Measurements from ENCODE around the gene GPC6. TPM values are rescaled to one million over a fixed set of nuclear protein-coding genes. Genes with fewer than 3 reads are reported as not detected.

The GPC6 gene
- total RNA-seq, 3 donors from 2014 or later (not counting 1 experiment from before 2014, with no cell fraction given): not detected

DNA sequence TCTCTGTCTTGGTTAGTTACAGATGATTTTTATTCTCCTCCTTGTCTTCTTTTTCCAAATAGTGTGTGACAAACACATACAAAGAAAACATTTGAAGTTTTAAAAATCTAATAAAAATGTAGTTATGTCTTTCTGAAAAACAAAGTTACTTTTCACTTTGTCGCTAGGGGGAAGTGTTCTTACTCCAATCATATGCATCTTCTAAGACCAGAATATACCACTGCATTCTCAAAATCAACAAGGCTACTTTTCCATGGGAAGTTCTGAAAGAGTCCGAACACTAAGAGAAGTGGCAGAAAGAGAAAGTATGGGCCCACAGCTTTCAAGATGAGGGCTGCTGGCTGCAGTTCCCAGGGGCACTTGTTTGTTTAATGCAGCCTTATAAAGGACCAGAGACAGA is 1043.9 kb downstream of the GPC6 start:
- 100% methylated on average over 2 of the region's 2 CpGs for WGBS (ENCODE audit: insufficient coverage)
- Histone ChIP-seq H3K36me3 (ENCODE audit: control insufficient read depth, insufficient read depth, low read length) (no peaks in the 10 kb centered on the region), H3K4me1 (ENCODE audit: control insufficient read depth, insufficient read depth, low read length) (no peaks in the 10 kb centered on the region), H3K27ac (ENCODE audit: low read length) (no peak overlapping the region), H3K4me3 (ENCODE audit: low read length) (no peak overlapping the region), H3K9me3 (ENCODE audit: control insufficient read depth, insufficient read depth, low read length) (no peaks in the 10 kb centered on the region), H3K27me3 (ENCODE audit: control insufficient read depth, insufficient read depth, low read length) (no peaks in the 10 kb centered on the region)
- Mint-ChIP-seq H3K9me3 (no peaks in the 10 kb centered on the region), H3K27ac (no peak overlapping the region), H3K27me3 (ENCODE audit: low read depth in 2 of 2) (no peaks in the 10 kb centered on the region), H3K36me3 (no peaks in the 10 kb centered on the region), H3K4me1 (no peaks in the 10 kb centered on the region), H3K4me3 (no peak overlapping the region)
- DNase-seq: no peak
- intact Hi-C loops (cut with micrococcal nuclease): no loop called here
- no peak for ATAC-seq
- TF ChIP-seq, protein P1, sequence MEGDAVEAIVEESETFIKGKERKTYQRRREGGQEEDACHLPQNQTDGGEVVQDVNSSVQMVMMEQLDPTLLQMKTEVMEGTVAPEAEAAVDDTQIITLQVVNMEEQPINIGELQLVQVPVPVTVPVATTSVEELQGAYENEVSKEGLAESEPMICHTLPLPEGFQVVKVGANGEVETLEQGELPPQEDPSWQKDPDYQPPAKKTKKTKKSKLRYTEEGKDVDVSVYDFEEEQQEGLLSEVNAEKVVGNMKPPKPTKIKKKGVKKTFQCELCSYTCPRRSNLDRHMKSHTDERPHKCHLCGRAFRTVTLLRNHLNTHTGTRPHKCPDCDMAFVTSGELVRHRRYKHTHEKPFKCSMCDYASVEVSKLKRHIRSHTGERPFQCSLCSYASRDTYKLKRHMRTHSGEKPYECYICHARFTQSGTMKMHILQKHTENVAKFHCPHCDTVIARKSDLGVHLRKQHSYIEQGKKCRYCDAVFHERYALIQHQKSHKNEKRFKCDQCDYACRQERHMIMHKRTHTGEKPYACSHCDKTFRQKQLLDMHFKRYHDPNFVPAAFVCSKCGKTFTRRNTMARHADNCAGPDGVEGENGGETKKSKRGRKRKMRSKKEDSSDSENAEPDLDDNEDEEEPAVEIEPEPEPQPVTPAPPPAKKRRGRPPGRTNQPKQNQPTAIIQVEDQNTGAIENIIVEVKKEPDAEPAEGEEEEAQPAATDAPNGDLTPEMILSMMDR (IDR thresholded peaks at IDR 0.05): no peak

GRCh38 chr13:94272038-94272437 is 1045.4 kb downstream of the GPC6 start:
- DNase-seq (no peak), ATAC-seq (no peak)
- no peaks in the 10 kb centered on the region for H3K4me1 Mint-ChIP-seq
- Histone ChIP-seq H3K9me3 (ENCODE audit: control insufficient read depth, insufficient read depth, low read length) (no peaks in the 10 kb centered on the region), H3K4me1 (ENCODE audit: control insufficient read depth, insufficient read depth, low read length) (no peaks in the 10 kb centered on the region), H3K27me3 (ENCODE audit: control insufficient read depth, insufficient read depth, low read length) (no peaks in the 10 kb centered on the region), H3K27ac (ENCODE audit: low read length) (no peak overlapping the region), H3K4me3 (ENCODE audit: low read length) (no peak overlapping the region), H3K36me3 (ENCODE audit: control insufficient read depth, insufficient read depth, low read length) (no peaks in the 10 kb centered on the region)
- H3K4me3 Mint-ChIP-seq: no peak overlapping the region
- H3K27ac Mint-ChIP-seq: no peak overlapping the region
- no peaks in the 10 kb centered on the region for H3K27me3 Mint-ChIP-seq (ENCODE audit: low read depth in 2 of 2)
- WGBS (ENCODE audit: insufficient coverage): 71% methylated on average over 1 of the region's 2 CpGs
- H3K9me3 Mint-ChIP-seq: peaks cover 0 to 2% of the 10 kb centered on the region in 2 donors
- no peaks in the 10 kb centered on the region for H3K36me3 Mint-ChIP-seq
- TF ChIP-seq, protein P1 (IDR thresholded peaks at IDR 0.05): no peak
- intact Hi-C loops (cut with micrococcal nuclease): no loop called here

- H3K4me1 Mint-ChIP-seq: no peaks in the 10 kb centered on the region
- intact Hi-C loops (cut with micrococcal nuclease): no loop called here
- TF ChIP-seq, protein P1 (IDR thresholded peaks at IDR 0.05): no peak
- no peak overlapping the region for H3K27ac Mint-ChIP-seq
- H3K4me3 Mint-ChIP-seq: no peak overlapping the region
- ATAC-seq (no peak), DNase-seq (no peak)
- Histone ChIP-seq H3K9me3 (ENCODE audit: control insufficient read depth, insufficient read depth, low read length) (no peaks in the 10 kb centered on the region), H3K4me1 (ENCODE audit: control insufficient read depth, insufficient read depth, low read length) (no peaks in the 10 kb centered on the region), H3K4me3 (ENCODE audit: low read length) (no peak overlapping the region), H3K27me3 (ENCODE audit: control insufficient read depth, insufficient read depth, low read length) (no peaks in the 10 kb centered on the region), H3K27ac (ENCODE audit: low read length) (no peak overlapping the region), H3K36me3 (ENCODE audit: control insufficient read depth, insufficient read depth, low read length) (no peaks in the 10 kb centered on the region)
- peaks cover 2 to 4% of the 10 kb centered on the region in 2 donors for H3K9me3 Mint-ChIP-seq
- no peaks in the 10 kb centered on the region for H3K36me3 Mint-ChIP-seq
- peaks cover 8 to 11% of the 10 kb centered on the region in 2 donors for H3K27me3 Mint-ChIP-seq (ENCODE audit: low read depth in 2 of 2)
- WGBS (ENCODE audit: insufficient coverage): 72% methylated on average over 3 of the region's 3 CpGs
These were observed 1053.7 kb downstream of the GPC6 start for GRCh38 chr13:94280349-94280748.

DNA sequence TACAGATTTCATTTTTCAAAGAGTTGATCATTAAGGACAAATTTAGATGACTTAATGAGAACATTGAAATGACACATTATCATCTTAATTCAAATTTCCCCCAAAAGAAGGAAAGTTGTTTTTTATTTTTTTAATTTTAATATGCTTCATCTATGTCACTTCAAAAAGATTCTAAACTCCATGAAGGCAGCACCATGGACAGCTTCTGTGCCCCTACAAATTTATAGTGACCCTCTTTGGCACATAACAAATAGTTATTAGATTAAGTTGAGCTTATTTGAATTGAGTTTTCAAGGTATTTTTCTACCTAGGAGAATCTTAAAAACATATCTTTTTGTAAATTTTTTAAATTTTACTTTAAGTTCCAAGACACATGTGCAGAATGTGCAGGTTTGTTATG is 1054.2 kb downstream of the GPC6 start:
- intact Hi-C loops (cut with micrococcal nuclease): no loop called here

More for the DNA sequence above, 1054.2 kb downstream of the GPC6 start:
- Mint-ChIP-seq H3K27me3 (ENCODE audit: low read depth in 2 of 2) (peaks cover 8 to 11% of the 10 kb centered on the region in 2 donors), H3K4me3 (no peak overlapping the region), H3K4me1 (no peaks in the 10 kb centered on the region), H3K9me3 (peaks cover 2 to 4% of the 10 kb centered on the region in 2 donors), H3K27ac (no peak overlapping the region), H3K36me3 (no peaks in the 10 kb centered on the region)
- DNase-seq (no peak), ATAC-seq (no peak)
- Histone ChIP-seq H3K27ac (ENCODE audit: low read length) (no peak overlapping the region), H3K36me3 (ENCODE audit: control insufficient read depth, insufficient read depth, low read length) (no peaks in the 10 kb centered on the region), H3K9me3 (ENCODE audit: control insufficient read depth, insufficient read depth, low read length) (no peaks in the 10 kb centered on the region), H3K27me3 (ENCODE audit: control insufficient read depth, insufficient read depth, low read length) (no peaks in the 10 kb centered on the region), H3K4me3 (ENCODE audit: low read length) (no peak overlapping the region), H3K4me1 (ENCODE audit: control insufficient read depth, insufficient read depth, low read length) (no peaks in the 10 kb centered on the region)
- TF ChIP-seq, protein P1 (IDR thresholded peaks at IDR 0.05): no peak

Measured in natural killer cell (primary cell).